GM21367 (cell line): ENCODE results near the gene LIM2.
A peak's percentile ranks its signal among the peaks of the same experiment; 100 is the strongest.

Experiments used
- ATAC-seq: cut with Tn5 transposase; IDR thresholded peaks from one replicate; pipeline ENCODE4 v1.9.1; 2021; ENCODE audit not compliant: unreplicated experiment

Gene LIM2

DNA sequence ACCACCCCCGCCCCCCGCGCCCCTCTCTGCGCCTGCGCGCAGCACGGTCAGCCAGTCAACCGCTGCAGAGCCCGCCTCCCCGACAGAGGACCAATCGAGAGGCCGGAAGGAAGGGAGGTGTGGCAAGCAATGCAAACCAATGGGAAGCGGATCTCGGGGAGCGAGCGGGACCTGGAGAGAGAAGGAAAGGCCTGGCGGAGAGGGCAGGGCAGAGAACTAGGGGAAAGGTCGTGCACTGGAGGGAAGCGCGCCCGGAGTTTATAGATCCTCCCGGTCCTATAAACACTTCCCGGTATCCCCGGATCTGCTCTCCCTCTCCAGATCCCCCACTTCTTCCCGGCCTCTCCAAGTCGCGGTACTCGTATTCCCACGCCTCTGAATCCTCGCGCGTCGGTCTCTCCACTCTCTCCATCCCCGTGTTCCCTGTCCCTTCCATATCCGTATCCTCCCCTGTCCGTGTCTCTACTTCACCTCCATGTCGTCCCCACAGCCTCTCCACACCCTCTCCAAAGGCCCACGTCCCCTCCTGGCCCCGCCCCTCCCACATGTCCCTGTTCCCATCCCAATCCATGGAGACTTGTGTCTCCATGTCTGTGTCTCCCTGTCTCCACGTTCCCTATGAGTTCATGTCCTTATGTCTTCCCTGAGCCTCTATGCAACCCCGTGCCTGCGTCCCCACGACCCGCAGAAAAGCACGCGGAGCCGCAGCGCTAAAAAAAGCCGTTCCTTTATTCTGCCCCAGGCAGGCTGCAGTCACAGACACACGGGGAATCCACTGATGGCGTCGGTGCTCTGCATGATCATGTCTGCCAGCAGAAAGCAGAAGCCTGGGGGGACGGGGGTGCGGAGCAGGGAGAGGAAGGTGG is 21.2 kb downstream of the LIM2 start:
- ATAC-seq = peak; percentile 34

DNA sequence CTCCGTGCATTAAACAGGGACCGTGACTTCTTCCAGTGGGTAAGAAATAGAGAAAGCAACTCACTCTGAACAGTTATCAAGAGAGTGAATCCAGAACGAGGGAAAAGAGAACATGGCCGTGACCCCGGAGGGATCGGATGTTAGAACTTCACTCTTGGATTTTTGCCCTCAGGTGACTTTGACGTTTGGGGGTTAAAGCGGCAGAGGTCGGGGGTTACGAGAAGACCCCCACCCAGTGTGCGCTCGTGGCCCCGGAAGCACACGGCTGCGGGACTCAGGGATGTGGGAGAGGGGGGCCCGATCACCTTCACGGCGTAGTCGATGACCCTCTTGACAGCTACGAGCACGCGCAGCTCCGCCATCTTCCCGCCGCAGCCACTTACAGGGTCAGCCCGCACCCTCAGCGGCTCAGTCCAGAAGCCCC is 21.8 kb downstream of the LIM2 start, which contains the start of gene ETFB:
TSS of gene ETFB (minus strand) at position 424 of the 424 bp plus-strand sequence. CDS start at position 362, 62 bp downstream.
- no peak for ATAC-seq

DNA sequence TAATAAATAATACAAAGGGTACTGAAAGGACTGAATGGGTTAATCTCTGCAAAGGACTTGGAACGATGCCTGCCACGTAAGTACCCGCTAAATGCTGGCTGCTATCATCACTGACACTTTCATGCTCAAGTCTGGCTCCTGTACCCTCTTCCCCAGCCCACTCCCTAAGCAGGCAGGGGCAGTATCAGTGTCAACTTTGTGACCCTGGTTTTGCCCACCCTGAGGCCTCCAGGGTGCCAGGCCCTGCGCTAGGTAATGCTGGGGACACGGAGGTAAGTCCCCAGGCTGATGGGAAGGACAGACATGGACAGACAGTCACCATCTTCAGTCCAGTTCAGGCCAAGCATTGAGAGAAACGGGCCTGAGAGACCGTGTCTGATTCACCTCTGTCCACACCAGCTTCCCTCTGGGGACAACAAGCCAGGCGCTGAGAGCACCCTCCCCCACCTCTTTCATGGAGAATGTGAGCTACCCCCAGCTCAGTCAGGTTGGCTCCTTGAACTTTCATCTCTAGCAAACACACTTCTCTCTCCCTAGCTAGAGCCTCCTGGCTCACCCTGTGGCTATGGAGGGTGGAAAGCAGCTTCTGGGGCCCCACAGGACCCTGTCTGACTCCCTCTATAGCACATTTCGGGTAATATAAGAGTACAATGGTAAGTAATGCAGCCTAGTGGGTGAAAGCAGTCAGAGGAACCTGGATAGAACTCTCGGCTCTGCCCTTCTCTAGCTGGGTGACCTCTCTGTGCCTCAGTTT is 22.4 kb downstream of the LIM2 start:
- no peak for ATAC-seq

DNA sequence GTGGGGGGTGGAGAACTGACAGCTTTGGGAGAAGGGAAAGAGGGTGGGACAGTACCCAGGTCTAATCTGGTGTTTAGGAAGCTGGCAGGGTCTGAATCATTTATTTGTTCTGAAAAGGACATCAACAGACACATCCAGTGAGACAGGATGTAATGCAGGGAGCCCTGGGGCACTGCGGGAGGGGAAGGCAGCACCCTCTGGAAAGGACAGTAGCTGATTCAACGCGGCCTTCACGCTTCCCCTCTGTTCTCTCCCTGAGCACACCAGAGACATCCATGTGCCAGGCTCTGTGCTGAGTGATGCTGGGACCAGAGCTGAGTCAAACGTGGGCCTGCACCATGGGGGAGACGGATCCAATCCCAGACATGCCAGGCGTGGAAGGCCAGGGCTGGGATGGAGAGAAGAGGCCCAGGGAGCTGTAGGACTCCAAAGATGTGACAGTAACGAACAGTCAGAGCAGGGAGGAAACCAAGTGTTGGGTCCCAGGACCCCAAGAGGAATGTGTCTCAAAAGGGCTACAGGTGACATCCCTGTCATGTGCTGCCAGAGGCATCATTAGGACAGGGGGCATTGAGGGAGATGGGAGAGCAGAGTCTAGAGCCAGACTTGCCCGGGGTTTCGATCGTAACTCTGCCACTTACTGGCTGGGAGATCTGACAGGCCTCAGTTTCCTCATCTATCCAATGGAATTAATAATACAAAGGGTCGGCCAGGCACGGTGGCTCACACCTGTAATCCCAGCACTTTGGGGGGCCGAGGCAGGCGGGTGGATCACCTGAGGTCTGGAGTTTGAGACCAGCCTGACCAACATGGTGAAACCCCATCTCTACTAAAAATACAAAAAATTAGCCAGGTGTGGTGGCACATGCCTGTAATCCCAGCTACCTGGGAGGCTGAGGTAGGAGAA is 23.3 kb downstream of the LIM2 start:
- no peak for ATAC-seq

DNA sequence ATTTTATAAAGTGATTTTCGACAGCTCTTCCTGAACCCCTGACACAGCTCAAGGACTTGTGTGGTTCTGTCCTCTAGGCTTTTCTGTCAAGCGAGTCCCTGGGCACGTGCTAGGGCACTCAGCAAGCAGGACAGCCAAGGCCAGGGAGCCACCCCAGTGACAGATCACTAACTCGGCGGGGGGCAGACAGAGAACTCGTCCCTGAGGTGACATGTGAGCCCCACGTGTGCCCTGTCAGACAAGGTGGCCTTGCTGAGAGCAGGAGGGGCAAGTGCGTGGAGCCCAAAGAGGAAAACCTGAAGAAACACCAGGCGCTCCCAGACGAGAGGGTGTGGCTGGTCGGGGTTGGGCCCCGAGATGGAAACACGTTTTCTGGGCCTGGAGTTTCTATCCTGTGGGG is 26.5 kb downstream of the LIM2 start:
- no peak for ATAC-seq

DNA sequence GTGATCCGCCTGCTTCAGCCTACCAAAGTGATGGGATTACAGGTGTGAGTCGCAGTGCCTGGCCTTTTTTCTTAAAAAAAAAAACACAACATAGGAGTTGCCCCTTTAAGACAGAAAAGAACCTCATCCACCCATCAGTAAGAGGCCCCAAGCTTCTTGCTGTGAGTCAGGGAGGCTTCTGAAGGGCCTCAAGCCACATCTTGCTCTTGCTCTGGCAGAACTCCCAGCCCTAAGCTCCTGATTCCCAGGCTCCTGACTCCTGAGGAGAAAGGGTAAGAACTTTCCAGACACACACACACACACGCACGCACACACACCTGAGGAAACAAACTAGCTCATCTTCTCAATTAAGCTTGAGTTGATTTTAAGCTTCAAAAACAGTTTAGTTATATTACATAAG is 28.5 kb downstream of the LIM2 start:
- no peak for ATAC-seq

DNA sequence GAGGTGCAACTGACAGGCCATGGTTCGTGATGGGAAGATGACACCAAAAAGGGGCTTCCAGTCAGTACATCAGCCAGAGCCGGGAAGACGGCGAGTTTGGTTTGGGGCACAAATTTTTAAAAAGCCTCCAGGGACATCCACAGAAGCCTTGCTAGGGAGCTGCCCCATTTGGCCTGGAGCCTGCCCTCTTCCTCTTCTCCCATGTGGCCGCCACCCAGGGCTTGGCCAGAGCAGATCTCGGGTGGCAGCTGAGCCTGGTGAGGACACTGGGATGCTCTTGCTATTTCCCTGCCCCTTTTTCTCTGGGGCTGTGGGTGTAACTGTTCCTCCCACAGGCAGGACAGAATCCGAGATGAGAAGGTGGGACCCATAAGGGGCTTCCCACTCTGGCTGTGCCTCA is 29.8 kb downstream of the LIM2 start:
- no peak for ATAC-seq

DNA sequence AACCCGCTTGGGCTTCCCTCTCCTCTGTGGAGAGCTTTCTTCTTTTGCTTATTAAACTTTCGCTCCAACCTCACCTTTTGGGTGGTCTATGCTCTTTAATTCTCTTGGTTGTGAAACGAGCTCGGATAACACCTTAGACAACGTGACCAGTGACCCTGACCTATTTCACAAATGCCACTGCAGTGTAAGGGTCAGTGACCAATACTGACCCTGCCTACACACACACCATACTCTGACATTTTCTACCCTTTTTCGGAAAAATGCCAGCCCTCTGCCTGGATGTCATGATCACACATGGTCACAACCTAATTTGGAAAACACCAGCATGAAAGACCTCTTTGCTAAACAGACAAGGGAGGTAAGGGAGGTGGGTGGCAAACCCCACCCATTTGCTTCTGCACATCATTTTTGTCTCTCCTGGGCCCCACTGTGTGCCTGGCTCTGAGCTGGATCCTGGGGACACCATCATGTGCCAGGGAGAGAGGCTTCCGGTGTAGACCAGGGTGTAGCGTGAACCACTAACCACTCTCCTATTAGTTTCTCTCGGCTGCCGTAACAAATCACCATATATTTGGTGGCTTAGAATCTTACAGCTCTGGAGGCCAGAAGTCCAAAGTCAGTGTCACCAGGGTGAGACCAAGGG is 31.5 kb downstream of the LIM2 start:
- no peak for ATAC-seq

DNA sequence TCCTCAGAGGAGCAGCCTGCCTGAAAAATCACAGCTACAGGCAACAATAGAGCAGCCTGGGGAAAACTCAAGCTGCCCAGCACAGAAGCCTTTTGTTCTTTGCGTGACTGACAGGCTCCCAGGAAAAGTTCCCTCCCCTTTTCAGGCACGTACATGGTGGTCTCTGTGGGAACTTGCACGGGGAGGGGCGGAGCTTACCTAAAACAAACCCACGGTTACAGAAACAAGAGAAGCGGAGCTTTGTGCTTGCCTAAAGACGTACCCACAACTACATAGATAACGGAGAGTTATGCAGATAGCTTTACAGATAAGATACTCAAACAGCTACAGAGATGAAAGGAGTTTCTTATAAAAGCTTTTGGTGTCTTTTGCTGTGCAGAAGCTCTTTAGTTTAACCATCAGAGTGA is 33.0 kb downstream of the LIM2 start:
- ATAC-seq = no peak

DNA sequence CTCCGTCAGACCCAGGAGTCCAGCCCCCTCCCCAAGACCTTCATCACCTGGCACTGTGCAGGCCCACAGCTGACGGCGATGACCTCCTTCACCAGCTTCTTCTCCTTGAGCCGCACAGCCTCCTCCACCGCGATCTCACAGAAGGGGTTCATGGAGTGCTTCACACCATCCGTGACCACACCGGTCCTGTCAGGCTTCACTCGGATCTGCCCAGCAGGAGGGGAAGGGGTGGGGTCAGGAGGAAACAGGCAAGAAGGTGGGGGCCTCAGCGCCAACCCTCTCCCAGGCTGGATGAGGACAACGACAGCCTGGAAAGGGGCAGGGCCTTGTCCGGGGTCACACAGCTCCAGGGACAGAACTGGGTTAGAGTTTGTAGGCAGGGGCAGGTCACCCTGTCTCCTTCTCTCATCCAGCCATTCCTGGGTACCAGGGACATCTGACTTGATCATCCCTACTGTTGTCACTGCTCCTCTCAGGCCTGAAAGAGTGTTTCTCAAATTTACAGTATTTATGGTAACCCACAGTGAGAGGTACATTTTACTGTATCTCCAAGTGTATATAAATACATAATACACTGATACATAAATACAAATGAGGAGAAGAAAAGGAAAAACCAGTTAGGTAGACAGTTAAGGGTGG is 33.6 kb downstream of the LIM2 start:
- ATAC-seq = no peak

DNA sequence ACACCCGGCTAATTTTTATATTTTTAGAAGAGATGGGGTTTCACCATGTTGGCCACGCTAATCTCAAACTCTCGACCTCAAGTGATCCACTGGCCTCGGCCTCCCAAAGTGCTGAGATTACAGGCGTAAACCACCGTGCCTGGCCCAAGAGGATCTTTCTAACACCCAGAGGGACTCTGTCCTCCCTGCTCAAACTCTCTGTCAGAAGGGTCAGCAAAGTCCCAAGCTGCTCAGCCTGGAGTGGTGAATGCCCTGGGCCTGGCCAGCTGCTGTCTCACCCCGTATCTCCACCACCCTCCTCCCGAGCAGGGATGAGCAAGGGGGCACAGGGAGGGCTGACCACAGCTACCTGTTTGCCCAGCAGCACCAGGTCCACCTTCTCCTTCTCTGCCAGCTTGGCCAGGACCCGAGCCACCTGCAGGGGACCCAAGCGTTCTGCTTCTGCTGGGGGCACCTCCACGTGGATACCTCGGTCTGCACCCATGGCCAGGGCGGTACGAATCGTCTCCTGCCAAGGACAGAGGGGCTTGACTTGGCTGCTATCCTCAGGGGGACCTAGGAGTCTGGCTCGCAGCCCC is 34.9 kb downstream of the LIM2 start:
- no peak for ATAC-seq

DNA sequence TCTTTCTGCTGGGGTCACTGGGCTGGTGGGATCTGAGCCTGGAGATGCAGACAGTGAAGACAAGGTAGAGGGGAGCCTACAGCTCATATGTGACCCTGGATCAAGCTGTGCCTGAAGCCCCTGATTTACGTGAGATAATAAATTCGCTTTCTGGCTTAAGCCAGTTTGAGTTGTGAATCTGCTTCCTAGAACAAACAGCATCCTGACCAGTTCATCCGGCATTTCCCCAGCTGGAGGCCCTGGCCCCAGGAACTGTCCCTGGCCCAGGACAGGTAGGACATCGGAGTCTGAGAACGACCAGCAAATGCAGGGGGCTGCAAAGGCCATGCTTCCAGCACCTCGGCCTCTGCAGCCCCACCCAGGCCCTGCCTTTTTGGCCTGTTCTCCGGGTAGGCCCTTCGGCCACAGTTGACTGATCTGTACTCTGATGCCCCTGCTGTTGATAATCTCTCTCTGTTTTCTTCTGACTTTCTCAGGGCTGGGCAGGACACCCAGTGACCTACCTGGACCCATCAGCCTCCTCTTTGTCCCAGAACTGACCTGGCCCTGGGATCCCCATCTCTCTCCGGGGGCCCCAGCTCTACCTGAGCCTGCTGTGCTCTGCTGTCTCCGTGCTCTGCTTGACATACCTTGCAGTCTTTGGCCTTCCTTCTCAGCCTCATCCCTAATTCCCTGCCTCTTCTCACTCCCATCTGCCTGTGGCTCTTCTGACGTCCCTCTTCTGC is 36.3 kb downstream of the LIM2 start:
- ATAC-seq = no peak

DNA sequence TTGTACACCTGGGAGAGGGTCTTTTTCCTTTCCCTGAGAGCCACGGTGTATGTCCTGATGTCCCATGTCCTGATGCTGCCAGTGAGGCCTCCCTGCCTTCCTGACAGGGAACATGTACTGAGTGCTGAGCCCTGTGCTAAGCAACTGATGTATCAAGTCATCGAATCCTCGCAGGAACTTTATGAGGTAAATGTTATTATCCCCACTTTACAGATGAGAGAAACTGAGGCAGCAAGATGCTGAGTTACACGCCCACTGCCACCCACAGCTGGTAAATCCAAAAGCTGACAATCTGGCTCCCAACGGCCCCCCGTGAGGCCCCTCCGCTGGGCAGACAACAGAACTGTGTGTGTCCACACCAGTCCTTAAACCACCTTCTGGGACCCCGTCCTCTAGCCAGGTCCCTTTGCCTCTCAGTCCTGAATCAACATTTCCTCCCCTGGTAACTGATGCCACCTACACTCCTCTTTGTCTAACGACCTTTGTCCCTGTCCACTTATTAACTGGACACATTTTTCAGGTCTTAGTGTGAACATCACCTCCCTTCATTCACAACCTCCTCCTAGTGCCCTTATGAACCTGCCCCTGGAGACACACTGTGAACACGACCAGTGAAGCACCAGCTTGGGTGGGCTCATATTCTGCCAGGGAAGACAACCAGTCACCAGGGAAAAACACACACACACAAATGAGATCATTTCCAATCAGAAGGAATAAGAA is 40.4 kb downstream of the LIM2 start:
- no peak for ATAC-seq

DNA sequence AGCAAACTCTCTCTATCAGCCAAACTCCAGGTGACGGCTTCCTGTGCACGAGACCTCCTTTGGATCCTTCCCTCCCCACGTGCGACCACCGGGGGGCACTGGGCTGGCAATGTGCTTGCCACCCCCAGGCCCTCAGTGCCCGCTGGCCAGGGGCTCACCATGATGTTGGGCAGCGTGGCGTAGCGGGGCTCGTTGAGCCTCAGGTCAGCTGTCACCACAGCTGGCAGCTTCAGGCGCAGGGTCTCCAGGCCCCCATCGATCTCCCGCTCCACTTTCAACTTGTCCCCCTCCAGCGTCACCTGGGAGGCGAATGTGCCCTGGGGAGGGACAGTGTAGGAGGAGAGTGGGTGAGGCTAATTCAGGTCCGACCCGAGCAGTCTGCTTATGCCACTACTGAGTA is 41.0 kb downstream of the LIM2 start:
- ATAC-seq = no peak

DNA sequence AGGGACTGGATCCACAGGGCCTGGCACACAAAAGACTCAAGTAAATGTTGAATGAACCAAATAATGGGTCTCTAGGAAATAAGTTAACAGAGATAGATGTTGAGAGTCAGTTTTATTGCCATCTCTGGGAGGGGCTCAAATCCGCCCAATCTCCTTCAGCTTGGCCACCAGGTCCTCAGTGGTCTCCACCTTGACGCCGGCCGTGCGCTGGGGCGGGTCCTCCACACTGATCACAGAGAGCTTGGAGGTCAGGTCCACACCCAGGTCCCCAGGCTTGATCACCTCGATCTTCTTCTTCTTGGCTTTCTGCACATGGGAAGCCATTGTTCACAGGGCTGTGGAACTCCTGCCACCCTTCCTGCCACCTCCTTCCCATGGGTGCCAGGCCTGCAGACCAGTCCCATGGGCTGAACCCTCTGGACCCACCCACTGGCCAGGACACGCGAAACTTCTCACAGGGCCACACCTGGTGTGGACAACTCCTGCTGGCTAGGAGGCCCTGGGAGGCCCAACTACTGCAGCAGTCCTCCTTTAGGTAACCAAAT is 42.6 kb downstream of the LIM2 start:
- ATAC-seq = no peak

DNA sequence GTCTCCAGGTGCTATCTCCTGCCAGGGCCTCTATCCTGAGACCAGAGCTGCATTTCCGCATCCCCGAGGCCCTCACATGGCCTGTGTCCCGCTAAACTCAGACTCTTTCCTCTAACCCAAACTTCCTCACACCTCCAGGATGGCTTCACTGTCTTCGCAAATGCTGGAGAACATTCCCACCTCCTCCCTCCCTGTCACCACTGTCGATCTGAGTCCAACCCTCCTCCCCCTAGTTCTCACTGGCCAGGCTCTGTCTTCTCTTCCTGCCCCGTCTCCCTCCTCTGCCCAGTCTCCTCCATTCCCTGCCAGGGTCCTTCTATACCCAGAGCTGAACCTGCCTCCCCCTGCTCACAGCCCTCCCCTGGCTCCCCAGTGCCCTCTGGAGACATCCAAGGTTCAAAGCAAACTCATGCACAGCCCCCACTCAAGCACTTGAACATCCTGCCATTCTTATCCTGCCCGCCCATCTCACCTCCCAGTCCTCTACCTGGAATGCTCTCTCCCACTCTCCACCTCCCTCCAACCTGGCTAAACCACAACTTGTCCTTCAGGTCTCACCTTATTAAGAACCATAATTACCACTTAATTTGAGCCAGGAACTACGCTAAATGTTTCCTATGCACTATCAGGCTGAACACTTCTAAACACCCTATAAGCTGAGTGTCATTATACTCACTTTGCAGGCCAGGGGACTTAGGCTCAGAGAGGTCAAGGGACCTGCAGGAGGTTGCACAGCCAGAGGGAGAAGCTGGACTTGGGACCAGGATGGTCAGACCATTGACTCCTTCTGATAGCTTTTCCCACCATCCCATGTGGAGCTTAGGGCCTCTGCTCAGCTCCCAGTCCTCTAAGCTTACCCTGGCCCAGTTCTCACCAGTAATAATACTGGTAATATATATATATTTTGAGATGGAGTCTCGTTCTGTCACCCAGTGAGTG is 44.9 kb downstream of the LIM2 start:
- ATAC-seq = no peak

DNA sequence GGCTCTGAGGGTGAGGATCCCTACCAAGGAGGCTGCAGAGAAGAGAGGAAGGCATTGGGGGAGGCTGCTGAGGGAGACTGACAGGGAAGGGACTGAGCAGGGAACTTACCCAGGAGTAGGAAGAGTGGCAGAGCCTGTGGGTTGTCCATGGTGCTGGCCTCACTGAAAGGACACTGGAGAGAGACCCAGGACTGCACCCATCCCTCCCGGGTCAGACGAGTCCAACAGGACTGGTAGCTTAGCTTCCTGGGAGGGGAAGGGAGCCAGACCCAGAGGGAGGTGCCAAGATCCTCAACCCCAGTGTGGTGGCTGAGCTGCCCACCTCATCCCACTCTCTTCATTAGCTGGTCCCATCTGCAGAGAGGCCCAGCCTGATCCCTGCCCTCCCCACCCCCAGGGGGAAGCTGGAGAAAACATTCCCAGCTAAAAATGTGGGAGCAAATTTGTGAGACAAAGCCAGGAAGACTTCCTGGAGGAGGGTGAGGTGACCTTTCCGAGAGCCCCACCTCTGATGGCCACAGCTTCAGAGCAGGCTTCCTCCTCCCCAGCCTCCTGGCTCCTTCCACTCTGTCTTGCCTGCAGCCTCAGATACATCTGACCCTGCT is 45.7 kb downstream of the LIM2 start, which contains the start of gene VSIG10L:
TSS of gene VSIG10L (minus strand) at position 164 of the 605 bp plus-strand sequence. CDS start at position 149, 15 bp downstream.
- no peak for ATAC-seq
